Activated CD4-positive, alpha-beta T cell treated with anti-CD3 and anti-CD28 coated beads, Interleukin-2, amount 10 ng/mL, durations not matched to agents 7 days and 5 days (primary cell): ENCODE results near the gene XAF1. TPM values are rescaled to one million over a fixed set of nuclear protein-coding genes. Genes with fewer than 3 reads are reported as not detected.
"Not testable (repeated sequence)": the region's sequence is repeated elsewhere in the genome, so short reads cannot be mapped to it uniquely, and the experiment has no call there.

Experiments
- CTCF ChIA-PET: fragments of 350-600 bp; sonication (Branson Sonifier 250); formaldehyde crosslinking; loops from one replicate; lab custom pipeline; 2021; ENCODE audit warnings: antibody characterized with exemption; lab: Charles Lee
- POLR2A ChIA-PET: fragments of 350-600 bp; sonication (Branson Sonifier 250); formaldehyde crosslinking; loops from one replicate; lab custom pipeline; 2021; ENCODE audit warnings: antibody characterized with exemption; lab: Charles Lee
- DNase-seq: peaks from one replicate; pipeline ENCODE4 v3.0.0-alpha.2; 2020
- H3K27ac Mint-ChIP-seq: one replicate; pipeline ENCODE4 v1.8.0; 2021; ENCODE audit warnings: mild to moderate bottlenecking, moderate library complexity, mixed read lengths
- H3K27me3 Mint-ChIP-seq: one replicate; pipeline ENCODE4 v1.8.0; 2021; ENCODE audit warnings: mixed read lengths
- H3K36me3 Mint-ChIP-seq: one replicate; pipeline ENCODE4 v1.8.0; 2021; ENCODE audit warnings: low read depth, mixed read lengths
- H3K4me1 Mint-ChIP-seq: one replicate; pipeline ENCODE4 v1.8.0; 2021; ENCODE audit warnings: mixed read lengths
- H3K4me3 Mint-ChIP-seq: one replicate; pipeline ENCODE4 v1.8.0; 2021; ENCODE audit warnings: mild to moderate bottlenecking, moderate library complexity, mixed read lengths
- H3K9me3 Mint-ChIP-seq: one replicate; pipeline ENCODE4 v1.8.0; 2021; ENCODE audit warnings: mixed read lengths
- total RNA-seq, 2 experiments: library from RNA; stranded (reverse); gene quantifications; one replicate each; pipeline ENCODE4 v1.2.3, GENCODE V29; 2021

Gene XAF1
- total RNA-seq, 2 experiments from 2014 or later, result 446 to 497 TPM

DNA sequence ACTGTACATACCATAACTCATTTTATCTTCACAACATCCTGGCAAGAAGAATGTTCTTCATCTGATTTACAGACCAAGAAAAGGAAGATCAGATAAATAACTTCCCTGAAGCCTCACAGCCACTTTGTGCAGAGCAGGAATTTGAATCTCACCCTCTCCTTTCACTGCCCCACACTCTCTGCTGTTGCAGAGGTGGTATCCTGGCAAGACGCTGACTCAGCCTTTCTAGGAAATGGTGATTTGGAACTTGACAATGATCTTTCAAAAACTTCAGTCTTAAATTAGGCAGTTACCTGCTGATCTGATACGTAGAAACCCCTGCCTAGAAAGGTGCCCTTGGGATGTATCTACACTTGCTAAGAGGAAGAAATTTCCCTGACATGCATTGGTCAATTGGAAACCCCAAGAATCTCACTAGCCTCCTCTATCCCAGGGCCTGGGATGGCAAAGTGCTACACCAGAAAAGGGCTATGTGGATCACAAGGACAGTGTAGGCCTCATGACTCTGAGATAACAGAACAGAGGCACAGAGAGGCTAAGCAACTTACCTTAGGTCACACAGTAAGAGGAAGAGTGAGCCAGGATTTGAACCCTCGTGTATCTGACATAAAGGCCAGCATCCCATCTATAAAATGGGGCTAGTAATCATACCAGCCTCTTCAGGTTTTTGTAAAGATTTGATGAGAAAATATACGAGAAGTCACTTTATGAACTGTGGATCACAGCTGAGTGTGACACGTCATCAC is 38.1 kb downstream of the XAF1 start:
- Mint-ChIP-seq H3K27ac (no peak overlapping the region), H3K27me3 (peaks cover 21% of the 10 kb centered on the region), H3K4me1 (peaks cover 4% of the 10 kb centered on the region), H3K9me3 (no peaks in the 10 kb centered on the region), H3K4me3 (no peak overlapping the region), H3K36me3 (no peaks in the 10 kb centered on the region)
- CTCF ChIA-PET, result no interaction called here
- POLR2A ChIA-PET, result no interaction called here
- no peak for DNase-seq

DNA sequence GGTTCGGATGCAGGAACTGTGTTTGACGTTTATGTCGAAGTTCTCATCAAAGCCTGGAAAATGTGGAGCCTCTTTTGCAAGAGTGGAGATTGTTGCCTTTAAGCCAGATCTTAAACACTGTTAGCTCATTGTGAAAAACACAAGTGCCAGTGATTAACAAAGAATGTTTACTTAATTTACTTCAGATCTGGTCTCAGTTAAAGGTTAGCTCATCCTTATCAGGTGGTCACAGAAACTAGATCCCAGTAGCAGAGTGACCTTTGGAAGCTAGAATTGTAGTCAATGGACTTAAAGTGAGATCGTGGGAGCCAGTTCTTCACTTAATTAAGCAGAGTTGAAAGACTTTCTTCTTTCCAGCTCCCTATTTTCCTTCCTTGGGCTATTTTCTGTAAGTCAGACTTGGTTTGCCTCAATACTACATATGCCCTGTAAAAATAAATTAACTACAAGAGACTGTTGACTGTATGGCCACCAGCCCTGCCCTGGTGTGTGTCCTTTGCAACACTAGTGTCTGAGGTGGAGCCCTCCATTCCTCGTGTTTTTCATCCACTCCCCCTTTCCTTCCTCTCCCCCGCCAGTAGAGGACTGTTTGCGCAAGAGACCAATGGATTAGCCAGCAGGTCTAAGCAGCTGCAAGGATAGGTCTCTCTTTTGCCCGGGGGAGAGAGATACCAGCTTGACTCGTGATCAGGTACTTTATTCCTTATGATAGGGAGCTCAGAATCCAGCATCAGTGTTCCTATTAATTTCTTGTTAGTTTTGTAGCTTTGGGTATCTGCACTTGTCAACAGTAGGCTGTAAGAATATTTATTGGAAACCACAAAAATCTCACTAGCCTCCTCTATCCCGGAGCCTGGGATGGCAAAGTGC is 40.4 kb downstream of the XAF1 start:
- no peaks in the 10 kb centered on the region for H3K9me3 Mint-ChIP-seq
- H3K36me3 Mint-ChIP-seq, result no peaks in the 10 kb centered on the region
- H3K4me3 Mint-ChIP-seq, result no peak overlapping the region
- POLR2A ChIA-PET, result no interaction called here
- CTCF ChIA-PET, result interaction anchor here (1.1 kb wide), 1 partner anchor 16 kb away, joined by 3 read pairs; no protein-coding TSS in a partner anchor
- no peak overlapping the region for H3K27ac Mint-ChIP-seq
- H3K27me3 Mint-ChIP-seq, result peaks cover 8% of the 10 kb centered on the region
- no peak for DNase-seq
- H3K4me1 Mint-ChIP-seq, result peaks cover 4% of the 10 kb centered on the region

DNA sequence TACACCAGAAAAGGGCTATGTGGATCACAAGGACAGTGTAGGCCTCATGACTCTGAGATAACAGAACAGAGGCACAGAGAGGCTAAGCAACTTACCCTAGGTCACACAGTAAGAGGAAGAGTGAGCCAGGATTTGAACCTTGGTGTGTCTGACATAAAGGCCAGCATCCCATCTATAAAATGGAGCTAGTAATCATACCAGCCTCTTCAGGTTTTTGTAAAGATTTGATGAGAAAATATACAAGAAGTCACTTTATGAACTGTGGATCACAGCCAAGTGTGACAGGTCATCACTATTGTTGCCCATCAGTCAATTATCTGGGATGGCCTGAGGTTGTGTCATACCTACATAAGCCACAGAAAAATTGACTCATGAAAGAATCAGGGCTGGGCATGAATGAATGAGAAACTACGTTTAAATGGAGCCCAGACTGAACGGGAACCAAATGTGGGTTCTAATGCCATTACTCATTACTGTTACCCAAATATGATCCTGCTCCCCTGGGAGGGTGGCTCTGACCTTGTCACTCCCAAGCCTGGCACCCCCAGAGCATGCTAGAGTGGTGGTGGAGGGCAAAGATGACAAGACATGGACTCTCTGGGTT is 41.1 kb downstream of the XAF1 start:
- CTCF ChIA-PET, result interaction anchor here (0.5 to 1.9 kb wide), 3 partner anchors 16 to 257 kb away, joined by 3 to 5 read pairs (median 4); no protein-coding TSS in a partner anchor
- POLR2A ChIA-PET, result no interaction called here
- Mint-ChIP-seq H3K4me3 (no peak overlapping the region), H3K9me3 (no peaks in the 10 kb centered on the region), H3K27me3 (peaks cover 5% of the 10 kb centered on the region), H3K36me3 (no peaks in the 10 kb centered on the region), H3K4me1 (peaks cover 4% of the 10 kb centered on the region), H3K27ac (no peak overlapping the region)
- DNase-seq, result no peak

DNA sequence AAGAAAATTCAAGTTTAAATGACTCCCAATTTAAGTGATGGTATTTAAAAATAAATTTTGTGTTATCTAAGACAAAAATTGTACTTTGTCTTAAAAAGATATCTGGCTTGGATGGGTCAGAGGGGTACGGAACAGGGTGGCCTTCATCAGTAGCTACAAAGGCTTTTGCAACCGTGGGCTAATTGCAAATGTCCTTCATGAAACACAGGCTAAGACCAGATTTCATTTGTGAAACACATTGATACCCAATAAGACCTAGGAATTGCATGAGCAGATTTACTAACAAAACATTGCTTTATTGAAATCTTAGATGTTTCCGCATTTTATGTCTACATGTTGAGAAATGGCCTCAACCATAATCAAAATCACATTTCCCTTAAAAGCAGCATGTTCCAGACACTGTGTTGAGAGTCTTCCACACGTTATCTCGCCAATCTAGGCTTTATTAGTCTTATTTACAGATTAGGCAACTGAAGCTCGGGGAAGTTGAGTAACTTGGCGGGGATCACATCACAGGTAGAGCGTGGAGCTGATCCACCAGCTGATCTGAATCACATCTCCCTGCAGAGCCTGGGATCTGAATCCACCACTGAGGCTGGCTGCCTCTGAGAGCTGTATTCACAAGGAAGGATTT is 42.0 kb downstream of the XAF1 start:
- H3K27ac Mint-ChIP-seq, result no peak overlapping the region
- H3K27me3 Mint-ChIP-seq, result peaks cover 2% of the 10 kb centered on the region
- H3K4me1 Mint-ChIP-seq, result peaks cover 4% of the 10 kb centered on the region
- H3K9me3 Mint-ChIP-seq, result no peaks in the 10 kb centered on the region
- H3K4me3 Mint-ChIP-seq, result no peak overlapping the region
- H3K36me3 Mint-ChIP-seq, result no peaks in the 10 kb centered on the region
- CTCF ChIA-PET, result interaction anchor here (1.9 kb wide), 1 partner anchor 15 kb away, joined by 5 read pairs; no protein-coding TSS in a partner anchor
- POLR2A ChIA-PET, result interaction anchor here (0.6 kb wide), 1 partner anchor 63 kb away, joined by 3 read pairs; no protein-coding TSS in a partner anchor
- DNase-seq, result no peak

DNA sequence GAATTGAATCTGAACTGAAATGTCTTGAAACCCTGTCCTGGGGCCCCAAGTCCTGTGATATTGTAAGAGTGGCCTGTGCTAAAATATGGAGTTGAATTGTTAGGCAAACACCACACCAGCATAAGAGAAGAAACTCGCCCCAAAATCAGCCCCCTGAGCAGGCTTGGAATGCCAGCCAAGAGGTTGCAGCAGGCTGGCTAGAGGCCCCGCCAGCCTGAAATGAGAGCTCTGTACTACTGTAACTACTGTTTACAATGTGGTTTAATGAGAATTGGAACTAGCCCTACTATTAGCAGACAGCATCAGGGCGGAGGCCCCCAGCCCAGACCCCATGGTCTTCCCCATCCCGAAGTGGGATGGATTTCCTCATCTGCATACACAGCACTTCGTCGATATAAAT is 43.9 kb downstream of the XAF1 start:
- Mint-ChIP-seq H3K9me3 (no peaks in the 10 kb centered on the region), H3K36me3 (no peaks in the 10 kb centered on the region), H3K4me1 (no peaks in the 10 kb centered on the region), H3K4me3 (no peak overlapping the region), H3K27ac (no peak overlapping the region), H3K27me3 (peaks cover 2% of the 10 kb centered on the region)
- POLR2A ChIA-PET, result no interaction called here
- CTCF ChIA-PET, result no interaction called here
- DNase-seq, result no peak

DNA sequence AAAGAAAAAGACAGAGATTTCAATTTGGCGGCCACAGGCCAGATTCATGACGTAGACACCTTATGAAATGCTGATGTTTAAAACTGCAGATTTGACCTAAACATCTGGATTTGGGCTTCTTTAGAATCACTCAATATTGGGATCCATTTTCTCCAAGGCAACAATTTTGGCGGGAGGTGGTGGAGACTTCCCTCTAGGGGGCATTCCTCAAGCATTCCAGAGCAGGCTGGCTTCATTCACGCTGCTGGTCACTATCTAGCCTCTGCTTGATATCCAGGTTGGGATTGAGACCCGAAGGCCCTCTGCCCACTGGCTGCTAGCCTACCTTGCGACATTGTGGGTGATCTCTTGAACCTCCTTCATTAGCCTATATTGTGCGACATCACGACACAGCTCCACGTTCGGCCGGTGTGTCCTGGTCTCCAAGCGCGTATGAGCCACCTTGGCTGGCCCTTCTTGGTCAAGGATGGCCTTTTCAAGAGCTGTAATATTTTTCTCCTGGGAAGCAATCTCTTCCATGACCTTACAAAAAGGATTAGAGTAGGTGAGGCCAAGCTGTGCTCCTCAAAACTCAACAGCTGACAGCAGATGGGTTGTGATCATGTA is 44.7 kb downstream of the XAF1 start:
- Mint-ChIP-seq H3K36me3 (no peaks in the 10 kb centered on the region), H3K9me3 (no peaks in the 10 kb centered on the region), H3K4me1 (no peaks in the 10 kb centered on the region), H3K27ac (no peak overlapping the region), H3K4me3 (no peak overlapping the region), H3K27me3 (peaks cover 10% of the 10 kb centered on the region)
- POLR2A ChIA-PET, result no interaction called here
- CTCF ChIA-PET, result interaction anchor here (0.6 kb wide), 1 partner anchor 241 kb away, joined by 4 read pairs; no protein-coding TSS in a partner anchor
- no peak for DNase-seq

DNA sequence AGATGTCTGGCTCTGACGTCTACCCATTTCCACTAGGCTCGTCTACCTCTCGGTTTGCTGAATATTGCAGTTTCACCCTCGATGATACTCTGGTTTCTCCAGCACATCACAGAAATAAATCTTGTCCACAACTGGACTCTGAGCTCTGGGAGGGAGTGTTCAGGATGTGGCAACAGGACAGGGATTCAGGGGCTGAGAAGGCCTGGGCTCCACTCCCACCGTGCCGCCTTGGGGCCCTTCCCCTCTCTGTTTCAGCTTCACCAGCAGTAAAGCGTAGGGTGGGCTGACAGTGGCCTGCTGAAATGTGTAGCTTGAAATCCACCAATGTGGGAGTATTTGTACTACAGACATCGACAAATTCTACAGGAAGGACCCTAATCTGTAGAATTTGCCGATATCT is 55.7 kb downstream of the XAF1 start:
- Mint-ChIP-seq H3K27ac (no peak overlapping the region), H3K27me3 (peaks cover 11% of the 10 kb centered on the region), H3K9me3 (no peaks in the 10 kb centered on the region), H3K36me3 (no peaks in the 10 kb centered on the region), H3K4me3 (no peak overlapping the region), H3K4me1 (no peaks in the 10 kb centered on the region)
- CTCF ChIA-PET, result no interaction called here
- POLR2A ChIA-PET, result no interaction called here
- no peak for DNase-seq

DNA sequence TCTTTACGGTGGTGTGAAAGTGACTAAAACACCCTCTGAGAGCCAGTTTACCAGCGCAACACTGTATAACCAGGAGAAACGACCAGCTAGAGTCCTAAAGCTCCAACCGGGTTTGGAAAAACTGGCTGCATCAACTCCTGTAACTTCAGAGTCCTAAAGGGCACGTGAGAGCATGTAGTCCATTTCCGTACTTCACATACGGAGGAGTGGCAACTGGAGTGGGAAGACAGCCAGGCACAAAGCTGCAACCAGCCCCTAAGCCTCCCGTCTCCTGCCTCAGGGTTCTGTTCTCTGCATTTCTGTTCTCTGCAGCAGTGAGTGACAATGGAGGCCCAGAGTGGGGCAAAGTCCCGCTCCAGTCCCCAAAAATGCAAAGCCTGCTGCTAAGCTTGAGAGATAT is 56.4 kb downstream of the XAF1 start:
- ChIA-PET POLR2A (no interaction called here), CTCF (interaction anchor here (2.1 kb wide), 1 partner anchor 14 kb away, joined by 5 read pairs; no protein-coding TSS in a partner anchor)
- no peak for DNase-seq
- Mint-ChIP-seq H3K36me3 (no peaks in the 10 kb centered on the region), H3K9me3 (no peaks in the 10 kb centered on the region), H3K4me3 (no peak overlapping the region), H3K27ac (no peak overlapping the region), H3K27me3 (peaks cover 11% of the 10 kb centered on the region), H3K4me1 (no peaks in the 10 kb centered on the region)

DNA sequence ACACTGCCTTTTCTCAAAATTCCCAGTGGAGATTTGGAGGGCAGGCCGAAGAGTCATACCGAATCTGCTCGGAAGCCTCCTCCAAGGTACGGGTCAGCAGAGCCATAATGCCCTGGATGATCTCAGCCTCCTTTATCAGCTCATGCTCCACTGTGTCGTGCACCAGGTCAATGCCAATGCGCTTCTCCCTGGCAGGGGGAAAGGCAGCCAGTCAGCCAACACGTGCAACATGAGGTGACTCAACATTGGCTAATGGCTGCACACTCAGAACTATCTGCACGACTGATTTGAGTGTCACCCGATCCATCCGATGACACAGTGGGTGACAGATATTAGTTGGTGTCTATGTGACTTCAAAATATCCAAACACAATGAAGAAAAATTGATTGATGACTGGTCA is 59.9 kb downstream of the XAF1 start:
- Mint-ChIP-seq H3K36me3 (no peaks in the 10 kb centered on the region), H3K4me1 (no peaks in the 10 kb centered on the region), H3K27ac (no peak overlapping the region), H3K9me3 (no peaks in the 10 kb centered on the region), H3K4me3 (no peak overlapping the region), H3K27me3 (peaks cover 8% of the 10 kb centered on the region)
- DNase-seq, result no peak
- CTCF ChIA-PET, result no interaction called here
- POLR2A ChIA-PET, result no interaction called here

DNA sequence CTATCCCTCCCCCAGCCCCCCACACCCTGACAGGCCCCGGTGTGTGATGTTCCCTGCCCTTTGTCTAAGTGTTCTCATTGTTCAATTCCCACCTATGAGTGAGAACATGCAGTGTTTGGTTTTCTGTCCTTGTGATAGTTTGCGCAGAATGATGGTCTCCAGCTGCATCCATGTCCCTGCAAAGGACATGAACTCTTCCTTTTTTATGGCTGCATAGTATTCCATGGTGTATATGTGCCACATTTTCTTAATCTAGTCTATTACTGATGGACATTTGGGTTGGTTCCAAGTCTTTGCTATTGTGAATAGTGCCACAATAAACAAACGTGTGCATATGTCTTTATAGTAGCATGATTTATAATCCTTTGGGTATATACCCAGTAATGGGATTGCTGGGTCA is 60.5 kb downstream of the XAF1 start:
- H3K36me3 Mint-ChIP-seq, POLR2A ChIA-PET, H3K9me3 Mint-ChIP-seq, DNase-seq, H3K4me3 Mint-ChIP-seq, H3K27ac Mint-ChIP-seq, H3K4me1 Mint-ChIP-seq, CTCF ChIA-PET: not testable (repeated sequence)
- H3K27me3 Mint-ChIP-seq, result peaks cover 14% of the 10 kb centered on the region

DNA sequence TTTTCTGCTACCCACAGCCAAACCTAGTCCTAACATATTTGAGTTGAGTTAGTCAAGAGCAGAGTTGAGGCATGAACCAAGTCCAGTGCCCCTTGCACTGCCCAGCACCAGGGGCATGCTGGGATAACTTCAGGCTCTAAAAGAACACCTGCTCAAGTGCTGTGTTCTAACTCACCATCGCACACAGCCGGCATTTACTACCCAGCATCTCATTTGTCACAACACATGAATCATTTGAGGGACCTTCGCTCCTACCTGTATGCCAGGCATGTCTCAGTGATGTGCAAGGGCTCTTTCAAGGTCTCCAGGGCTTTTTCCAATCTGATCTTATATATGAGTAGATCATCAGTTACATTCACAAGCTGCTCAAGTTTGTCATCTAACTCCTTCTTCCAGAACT is 63.1 kb downstream of the XAF1 start:
- H3K27ac Mint-ChIP-seq, result no peak overlapping the region
- no peaks in the 10 kb centered on the region for H3K9me3 Mint-ChIP-seq
- H3K4me3 Mint-ChIP-seq, result no peak overlapping the region
- ChIA-PET CTCF (no interaction called here), POLR2A (no interaction called here)
- no peak for DNase-seq
- no peaks in the 10 kb centered on the region for H3K36me3 Mint-ChIP-seq
- no peaks in the 10 kb centered on the region for H3K4me1 Mint-ChIP-seq
- peaks cover 26% of the 10 kb centered on the region for H3K27me3 Mint-ChIP-seq

DNA sequence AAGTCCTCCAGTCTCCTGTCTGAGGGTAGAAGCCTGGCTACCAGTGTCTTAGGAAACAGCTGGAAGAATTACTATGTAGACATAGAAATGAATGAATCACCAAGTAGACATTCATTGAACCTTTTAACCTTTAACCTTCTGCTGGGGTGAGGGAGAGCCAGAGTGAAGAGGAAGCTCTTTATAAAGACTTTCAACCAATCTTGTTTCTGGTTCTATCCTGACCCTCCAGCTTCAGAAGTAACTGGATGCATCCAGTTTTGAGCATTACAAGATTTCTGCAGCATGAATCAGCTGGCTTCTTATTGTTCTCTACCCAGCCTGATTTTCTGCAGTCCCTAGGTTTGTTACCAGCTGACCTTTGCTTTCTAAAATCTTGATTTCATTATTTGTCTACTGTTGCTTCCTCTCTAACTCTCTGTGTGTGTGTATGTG is 67.2 kb downstream of the XAF1 start:
- ChIA-PET CTCF (no interaction called here), POLR2A (no interaction called here)
- H3K27me3 Mint-ChIP-seq, result peaks cover 27% of the 10 kb centered on the region
- no peaks in the 10 kb centered on the region for H3K4me1 Mint-ChIP-seq
- H3K9me3 Mint-ChIP-seq, result no peaks in the 10 kb centered on the region
- no peak overlapping the region for H3K4me3 Mint-ChIP-seq
- no peak overlapping the region for H3K27ac Mint-ChIP-seq
- H3K36me3 Mint-ChIP-seq, result no peaks in the 10 kb centered on the region
- no peak for DNase-seq
